Spleen (tissue), 7 donors: Measurements from ENCODE around the gene PTRHD1.

Experiments used
- POLR2A ChIP-seq, 3 donors: fragments of 450-650 bp; IDR thresholded peaks; one replicate each; pipeline ENCODE4 v1.5.1; 2017; ENCODE audit warnings: antibody characterized with exemption in 3 of 3, mild to moderate bottlenecking in 1 of 3
- TF ChIP-seq, protein P1 (sequence below), 11 experiments: fragments of 200-600 bp in 7 of 11; fragments of 450-650 bp in 4 of 11; sonication (generic) in 4 of 11; IDR thresholded peaks in 8 of 11; conservative IDR thresholded peaks in 3 of 11; 1 replicate in 7 of 11; 2 replicates in 4 of 11; pipeline versions ENCODE4 v1.4.0 to v1.8.0; 2016 to 2021; ENCODE audit warnings: antibody characterized with exemption in 11 of 11, inconsistent platforms in 4 of 11, mild to moderate bottlenecking in 1 of 11
- donor health status: DM: no; HTN: no; CAD: no; lungs with moderate emphysema.
- donor health status: DM: no; HTN: no; CAD: no.
- donor health status: DM: no; HTN: no; CAD: no.

DNA sequence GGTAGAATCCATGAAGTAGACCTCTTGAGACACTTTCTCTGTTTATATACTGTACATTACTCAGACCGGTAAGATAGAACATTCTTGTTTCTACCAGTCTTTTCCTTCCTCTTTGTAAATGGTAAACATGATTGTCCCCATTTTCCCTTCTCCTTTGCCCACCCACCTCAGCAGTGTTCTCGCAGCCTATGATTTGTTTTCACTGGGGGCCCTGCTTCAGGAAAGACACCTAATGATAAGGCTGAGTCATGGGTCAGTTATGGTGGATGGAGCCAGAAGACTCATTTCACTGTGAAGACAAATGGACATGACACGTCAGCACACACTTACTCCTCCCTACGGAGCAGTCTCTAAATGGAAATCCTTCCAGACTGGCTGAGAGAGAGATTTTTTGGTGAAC lies 23.7 kb upstream of the PTRHD1 start:
- TF ChIP-seq, protein P1, sequence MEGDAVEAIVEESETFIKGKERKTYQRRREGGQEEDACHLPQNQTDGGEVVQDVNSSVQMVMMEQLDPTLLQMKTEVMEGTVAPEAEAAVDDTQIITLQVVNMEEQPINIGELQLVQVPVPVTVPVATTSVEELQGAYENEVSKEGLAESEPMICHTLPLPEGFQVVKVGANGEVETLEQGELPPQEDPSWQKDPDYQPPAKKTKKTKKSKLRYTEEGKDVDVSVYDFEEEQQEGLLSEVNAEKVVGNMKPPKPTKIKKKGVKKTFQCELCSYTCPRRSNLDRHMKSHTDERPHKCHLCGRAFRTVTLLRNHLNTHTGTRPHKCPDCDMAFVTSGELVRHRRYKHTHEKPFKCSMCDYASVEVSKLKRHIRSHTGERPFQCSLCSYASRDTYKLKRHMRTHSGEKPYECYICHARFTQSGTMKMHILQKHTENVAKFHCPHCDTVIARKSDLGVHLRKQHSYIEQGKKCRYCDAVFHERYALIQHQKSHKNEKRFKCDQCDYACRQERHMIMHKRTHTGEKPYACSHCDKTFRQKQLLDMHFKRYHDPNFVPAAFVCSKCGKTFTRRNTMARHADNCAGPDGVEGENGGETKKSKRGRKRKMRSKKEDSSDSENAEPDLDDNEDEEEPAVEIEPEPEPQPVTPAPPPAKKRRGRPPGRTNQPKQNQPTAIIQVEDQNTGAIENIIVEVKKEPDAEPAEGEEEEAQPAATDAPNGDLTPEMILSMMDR (IDR thresholded peaks at IDR 0.05 in 8 of 11, conservative IDR thresholded peaks at IDR 0.05 in 3 of 11): no peak
- TF ChIP-seq POLR2A (IDR thresholded peaks at IDR 0.05): no peak
